ENCODE results near the gene LIPM.
"Not testable (repeated sequence)": the region's sequence is repeated elsewhere in the genome, so short reads cannot be mapped to it uniquely, and the experiment has no call there.

Gene LIPM

DNA sequence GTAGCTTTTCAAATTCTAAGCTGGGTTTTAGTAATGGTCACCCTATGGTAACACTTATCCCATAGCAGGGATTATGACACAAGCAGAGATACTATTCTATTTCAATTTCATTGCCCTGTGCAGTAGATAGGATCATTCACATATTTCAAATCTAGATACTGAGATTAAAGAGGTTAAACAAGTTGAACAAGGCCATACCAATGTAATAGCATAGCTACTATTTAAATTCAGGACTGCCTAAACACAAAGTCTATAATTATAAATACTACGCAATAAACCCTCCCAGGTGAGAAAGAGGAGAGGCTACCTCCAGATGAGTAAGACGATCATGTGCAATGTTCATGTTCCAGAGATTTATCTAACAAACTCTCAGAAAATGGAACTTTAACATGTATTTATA is 1.1 kb downstream of the LIPM start:
- no peak for DNase-seq

DNA sequence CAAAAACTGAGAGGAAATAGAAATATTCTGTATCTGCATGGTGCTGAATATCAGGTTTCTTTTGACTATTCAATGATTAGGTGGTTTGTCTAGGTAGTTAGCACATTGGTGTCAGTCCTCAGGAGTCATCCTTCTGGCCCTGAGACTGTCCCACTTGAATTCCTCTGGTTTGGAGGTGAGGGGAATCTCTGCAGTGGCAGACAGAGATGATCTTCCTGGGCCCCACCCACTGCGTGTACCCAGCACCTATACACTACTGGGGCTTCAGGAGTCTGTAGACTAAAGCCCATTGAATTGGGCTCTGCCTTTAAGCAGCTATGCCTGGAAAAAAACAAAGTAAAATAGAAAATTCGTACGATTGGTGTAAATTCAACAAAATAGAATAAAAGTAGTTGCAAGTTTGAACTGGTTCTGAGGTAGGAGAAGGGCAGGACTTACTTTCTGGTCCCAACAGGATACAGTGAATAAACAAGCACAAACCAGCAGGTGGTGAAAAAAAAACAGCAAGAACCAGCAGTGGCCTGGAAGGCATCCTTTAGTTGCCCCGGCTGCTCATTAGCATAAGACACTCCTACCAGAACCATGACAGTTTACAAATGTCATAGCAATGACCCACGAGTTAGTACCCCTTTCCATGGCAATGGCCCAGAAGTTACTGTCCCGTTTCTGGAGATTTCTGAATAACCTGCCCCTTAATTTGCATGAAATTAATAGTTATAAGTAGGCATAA is 1.7 kb downstream of the LIPM start:
- DNase-seq = no peak

DNA sequence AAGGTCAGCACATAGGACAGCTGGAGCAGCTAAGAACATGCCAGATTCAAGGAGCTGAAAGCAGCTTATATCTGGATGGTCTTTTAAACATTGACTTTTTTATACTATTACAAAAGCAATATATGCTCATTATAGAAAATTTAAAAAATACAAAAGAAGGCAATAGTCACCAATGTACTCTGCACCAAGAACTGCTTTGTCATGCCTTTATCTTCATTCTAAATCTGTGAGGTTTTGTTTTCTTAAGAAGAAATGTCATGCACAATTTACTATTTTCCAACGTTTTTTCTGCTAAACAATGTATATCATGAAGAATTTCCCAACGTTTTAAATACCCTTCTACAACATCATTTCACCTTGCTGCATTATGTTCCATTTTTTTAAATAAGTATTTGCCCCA is 2.8 kb downstream of the LIPM start:
- DNase-seq = no peak

DNA sequence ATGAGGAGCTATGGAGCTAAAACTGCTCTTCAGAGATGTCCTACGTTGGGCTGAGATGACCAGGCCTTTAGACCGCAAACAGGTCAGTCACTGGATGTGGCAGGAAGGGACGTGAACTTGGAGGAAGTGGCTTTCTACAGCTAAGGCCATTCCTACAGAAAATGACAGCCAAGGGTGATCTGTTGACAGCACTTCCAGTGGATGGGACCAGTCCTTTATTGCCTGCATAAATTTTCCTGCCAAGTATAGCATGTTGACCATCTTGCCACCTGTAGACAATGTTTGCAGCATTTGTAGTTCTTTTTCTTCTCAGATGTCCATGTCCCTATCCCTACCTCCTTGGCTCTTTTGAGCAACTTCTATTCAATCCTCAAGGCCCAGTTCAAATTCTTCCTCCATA is 3.4 kb downstream of the LIPM start:
- no peak for DNase-seq

DNA sequence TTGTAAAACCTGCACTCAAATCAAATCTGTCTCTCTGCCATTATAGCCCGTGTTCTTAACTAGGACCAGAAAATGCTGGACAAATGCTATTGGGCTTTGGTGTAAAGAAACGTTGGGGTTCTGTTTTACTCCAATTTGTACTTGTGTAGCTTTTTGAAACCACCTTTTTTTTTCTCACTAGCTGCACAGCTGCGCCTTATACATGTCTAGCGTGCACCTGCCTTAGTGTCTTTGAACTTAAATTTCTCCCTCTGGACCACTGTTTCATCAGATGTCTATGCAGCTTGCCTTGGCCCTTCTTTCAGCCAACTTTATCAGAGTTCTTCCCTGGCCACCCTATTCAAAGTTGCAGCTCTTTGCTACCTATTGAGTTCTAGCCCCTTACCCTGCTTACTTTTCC is 7.1 kb downstream of the LIPM start:
- DNase-seq = no peak

DNA sequence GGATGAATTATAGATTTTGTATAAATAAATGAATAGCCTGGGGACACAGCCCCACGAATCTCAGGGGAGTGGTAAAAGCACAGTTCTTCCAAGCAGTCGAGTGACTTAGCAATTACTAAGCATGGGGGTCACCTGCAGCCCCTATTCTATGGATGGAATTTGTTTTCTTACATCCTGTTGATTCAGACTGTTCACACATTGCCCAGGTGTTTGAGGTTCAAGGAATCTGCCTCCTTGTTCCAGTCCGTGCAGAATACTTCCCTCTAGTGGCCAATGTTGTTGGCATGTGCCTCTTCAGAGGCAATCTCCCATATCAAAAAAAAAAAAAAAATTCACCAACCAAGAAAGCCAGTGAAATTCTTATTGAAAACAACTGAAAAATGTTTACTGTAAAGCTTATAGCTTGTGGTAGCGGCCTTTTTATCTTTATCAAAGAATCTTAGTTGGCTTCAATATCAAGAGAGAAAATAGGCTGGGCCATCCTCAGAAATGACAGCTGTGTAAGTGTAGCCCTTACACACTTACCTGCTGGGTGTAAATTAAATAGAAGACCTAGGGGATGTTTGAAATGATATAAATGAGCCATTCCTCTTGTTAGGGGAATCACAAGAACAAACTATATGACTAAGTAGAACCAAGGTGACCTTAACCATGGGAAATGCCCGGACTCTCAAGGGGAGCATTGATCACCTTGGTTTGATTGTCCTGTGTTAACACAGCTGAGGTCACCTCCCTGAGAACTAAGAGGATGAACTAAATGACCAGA is 7.8 kb downstream of the LIPM start:
- DNase-seq = peak in 2 of 6 experiments; percentile 54

DNA sequence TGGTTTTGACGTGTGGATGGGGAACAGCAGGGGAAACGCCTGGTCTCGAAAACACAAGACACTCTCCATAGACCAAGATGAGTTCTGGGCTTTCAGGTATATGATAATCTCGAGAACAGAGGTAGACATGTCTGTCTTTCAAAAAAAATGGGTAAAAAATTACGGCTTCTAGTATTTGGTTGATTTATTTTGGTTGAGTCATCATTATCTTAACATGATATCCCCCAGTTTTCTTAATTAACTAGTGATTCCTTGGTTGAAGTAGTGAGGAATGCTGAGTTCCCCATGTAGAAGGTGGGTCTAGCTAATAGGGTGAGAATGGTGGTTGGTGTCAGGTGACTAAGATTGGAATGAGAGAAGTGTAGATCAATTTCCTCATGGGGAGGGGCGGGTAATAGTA is 10.7 kb downstream of the LIPM start:
- DNase-seq = no peak

DNA sequence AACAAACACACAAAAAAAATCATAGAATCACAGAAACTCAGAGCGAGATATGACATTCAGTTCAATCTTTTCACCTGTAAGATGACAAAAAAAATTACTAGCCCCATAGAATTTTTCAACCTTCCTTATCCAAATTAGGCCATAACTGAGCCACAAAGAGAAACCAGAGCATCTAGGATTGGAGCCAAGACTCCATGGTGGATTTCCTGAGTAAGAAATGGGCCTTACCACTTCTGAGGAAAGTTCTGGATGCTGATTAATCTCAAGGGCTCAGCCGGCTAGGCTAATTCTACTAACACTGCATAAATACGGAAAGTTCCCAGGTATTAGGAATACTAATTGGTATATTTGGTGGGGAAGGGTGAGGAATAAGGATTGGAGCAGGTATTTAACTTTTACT is 16.8 kb downstream of the LIPM start:
- no peak for DNase-seq

DNA sequence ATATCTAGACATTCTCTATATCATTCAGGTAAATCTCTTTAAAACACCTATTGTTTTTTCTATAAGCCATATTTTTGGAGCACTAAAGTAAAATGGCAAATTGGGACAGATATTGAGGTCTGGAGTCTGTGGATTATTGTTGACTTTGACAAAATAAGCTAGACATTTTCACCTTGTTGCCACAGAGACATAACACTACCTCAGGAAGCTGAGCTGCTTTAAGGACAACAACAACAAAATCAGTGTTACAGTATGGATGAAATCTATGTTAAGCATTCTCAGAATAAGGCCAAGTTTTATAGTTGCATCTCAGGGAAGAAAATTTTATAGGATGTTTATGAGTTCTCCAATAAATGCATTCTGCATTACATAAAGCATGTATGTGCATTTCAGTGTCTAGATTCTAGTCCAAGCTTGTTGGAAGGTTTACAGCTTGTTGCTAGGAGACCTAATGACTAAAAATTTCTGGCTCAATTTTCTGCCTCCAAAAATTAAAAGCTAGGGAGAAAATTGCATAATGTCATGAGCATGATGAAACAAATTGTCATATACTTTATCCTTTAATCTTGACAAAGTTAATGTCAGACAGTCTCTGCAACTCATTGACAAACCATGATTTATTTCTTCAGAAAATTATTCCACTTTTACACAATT is 18.3 kb downstream of the LIPM start:
- DNase-seq = no peak

DNA sequence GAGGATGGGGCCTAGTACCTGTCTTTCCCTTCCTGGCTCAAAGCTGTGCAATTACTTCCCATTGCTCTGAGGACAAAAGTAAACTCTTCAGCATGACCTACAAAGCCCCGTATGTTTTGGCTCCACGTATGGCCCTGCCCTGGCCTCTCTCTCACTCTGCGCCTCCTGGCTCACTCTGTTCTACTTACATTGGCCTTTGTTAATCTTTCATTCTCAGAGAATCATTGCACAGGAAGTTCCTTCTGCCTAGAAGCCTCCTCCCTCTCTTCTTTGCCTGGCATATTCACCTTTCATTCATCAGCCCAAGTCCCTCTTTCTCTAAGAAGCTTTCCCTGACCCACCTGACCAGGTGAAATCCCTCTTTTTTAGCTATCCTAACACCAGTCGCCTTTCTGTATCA is 23.9 kb downstream of the LIPM start:
- peak in 1 of 6 experiments; percentile 8 for DNase-seq

DNA sequence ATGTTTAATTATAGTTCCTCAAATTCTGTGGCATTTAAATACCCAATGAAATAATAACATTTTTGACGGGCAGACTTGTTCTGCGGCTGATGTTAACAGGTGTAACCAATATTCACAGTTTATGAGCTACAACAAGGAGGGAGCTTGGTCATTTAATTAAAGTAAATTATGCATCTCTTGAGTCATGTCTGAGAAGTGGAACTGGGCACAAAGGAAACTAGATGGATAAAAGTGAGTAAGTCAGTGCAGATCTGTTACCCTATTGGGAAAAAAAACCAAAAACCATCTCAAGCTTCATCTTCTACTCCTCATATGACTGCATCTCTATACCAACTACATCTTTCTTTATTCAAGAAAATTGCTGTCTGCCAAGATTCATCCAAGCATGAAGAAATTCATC is 25.1 kb downstream of the LIPM start:
- no peak for DNase-seq

DNA sequence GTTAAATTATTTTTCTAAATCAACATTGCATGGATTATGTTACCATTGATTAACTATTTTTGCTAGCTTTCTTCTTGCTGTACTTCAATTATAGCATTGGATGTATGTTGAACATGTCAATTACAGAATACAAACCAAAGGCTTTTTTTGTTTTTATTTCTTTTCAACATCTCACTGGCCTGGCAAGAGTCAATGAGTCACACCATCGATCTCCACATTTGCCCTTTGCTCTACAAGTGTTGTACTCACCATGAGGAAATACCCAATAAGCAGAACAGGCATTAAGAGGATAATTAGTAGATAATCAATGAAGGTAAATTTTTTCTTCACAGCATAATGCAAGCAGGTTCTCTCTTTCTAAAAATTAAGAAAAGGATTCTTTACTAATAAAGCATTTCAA is 25.8 kb downstream of the LIPM start:
- DNase-seq = no peak

DNA sequence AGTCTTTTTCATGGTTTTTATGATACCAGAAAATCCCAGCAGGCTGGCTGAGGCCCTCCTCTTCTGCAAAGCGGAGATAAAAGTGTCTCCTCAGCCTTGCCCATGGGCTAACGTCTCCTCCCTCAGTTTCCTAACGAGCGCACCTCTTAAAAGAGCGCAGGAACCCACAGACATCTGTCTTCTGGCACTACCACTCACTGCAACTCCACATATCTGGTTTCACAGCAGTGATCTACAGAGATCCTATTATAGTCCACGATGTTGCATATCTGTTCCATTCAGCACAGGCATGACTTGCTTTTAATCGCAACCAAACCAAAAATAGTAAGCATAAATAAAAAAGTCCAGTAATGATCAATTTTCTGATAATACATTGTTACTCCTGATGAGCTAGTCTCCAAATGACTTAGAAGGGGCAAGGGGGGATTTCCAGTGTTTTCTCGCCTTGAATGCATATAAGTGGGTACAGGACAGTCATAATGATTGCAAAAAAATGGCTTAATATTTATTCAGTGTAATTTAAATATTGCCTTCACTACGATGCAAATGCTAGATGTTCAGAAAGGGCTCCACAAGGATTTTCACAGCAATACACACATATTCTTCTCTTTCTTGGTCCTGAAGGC is 28.2 kb downstream of the LIPM start:
- DNase-seq = no peak

DNA sequence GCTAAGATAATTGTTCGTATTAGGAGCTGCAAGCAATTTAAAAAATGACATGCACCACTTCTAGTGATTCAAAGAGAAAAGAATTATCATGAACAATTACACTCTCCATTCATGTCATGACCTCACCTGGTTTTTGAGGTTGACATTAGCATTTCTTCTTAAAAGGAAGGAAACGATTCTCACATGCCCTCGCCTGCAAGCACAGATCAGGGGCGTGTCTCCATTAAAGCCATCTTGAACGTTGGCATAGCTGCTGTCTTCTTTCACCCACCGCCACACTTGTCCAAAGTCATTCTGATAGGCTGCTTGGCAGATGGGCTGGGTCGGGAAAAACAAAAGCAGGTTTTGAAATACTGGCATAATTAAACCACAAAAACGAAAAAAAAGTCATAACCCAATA is 29.2 kb downstream of the LIPM start:
- peak in 4 of 6 experiments; percentile 5 to 51 (median 32) for DNase-seq

DNA sequence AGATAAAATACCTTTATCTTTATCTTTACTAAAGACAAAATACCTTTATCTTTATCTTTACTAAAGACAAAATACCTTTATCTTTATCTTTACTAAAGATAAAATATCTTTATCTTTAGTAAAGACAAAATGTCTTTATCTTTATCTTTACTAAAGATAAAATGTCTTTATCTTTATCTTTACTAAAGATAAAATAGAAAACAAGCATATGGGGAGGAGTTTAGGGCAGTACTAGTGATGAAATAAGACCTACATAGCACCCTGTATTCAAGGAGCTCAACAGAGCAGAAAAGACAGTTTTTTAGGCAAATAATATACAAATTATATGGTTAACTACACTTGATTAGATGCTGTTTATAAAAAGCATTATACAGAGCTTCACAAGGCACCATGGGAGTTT is 29.8 kb downstream of the LIPM start:
- DNase-seq = no peak

DNA sequence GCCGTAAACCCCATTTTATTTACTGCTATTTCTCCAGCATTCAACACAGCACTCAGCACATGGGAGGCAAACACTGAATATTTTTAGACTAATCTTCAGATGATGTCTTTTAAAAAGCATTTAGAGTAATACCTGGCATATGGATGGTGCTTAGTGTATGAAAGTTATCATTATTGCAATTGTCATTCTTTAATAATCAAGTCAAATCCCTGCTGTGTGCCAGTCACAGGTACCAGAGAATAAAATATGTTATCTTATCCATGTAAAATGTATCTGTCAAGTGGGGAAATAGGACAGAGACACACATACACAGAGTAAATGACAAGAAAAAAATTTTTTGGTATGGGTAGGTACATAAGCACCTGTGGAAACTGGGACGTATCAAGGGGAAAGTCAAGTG is 30.6 kb downstream of the LIPM start:
- DNase-seq = no peak

DNA sequence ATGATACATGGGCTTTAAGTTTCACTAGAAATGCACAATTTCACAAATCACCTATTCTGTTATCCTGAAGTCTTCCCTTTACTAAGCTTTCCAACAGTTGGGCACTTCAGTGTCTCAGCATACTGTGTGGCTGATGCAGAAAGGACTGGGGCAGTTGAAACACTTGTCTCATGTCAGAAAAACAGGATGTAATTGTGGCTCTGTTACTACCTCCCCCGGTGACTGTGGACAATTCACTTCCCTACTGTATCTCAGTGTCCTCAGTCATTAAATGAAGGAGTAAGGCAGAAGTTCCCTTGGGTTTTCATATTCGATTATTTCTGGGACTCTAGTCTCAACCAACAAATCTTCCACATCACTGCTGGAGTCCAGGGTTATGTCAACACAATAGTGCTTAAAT is 31.2 kb downstream of the LIPM start:
- DNase-seq = no peak

DNA sequence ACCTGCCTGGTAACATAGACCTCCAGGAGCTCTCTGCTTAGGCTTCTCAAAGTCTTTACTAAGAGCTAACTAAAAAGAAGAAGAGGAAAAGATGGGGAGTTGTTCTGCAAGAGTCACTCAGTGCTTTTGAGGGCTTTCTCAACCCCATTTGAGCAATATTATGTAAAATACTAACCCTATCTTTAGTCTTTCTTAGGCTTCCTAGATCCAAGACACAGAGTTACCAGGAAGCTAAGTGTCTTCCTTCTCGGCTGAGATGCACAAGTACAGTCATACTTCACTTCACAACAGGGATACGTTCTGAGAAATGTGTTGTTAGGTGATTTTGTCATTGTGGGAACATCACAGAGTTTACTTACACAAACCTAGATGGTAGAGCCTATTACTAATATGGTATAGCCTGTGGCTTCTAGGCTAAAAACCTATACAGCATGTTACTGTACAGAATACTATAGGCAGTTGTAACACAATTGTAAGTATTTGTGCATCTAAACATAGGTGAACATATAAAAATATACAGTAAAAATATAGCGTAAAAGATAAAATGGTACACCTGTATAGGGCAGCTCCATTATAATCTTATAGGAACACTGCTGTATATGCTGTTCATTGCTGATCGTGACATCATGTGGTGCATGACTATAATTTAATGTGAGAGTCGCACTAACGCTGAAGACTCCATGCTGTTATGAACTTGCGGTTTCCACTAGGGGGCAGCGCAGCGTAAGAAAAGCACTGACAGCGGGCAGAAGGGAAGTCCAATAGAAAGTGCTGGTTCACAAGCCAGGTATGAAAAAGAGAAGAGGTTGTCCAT is 32.8 kb downstream of the LIPM start:
- DNase-seq = peak; percentile 66 to 84 (median 72)

DNA sequence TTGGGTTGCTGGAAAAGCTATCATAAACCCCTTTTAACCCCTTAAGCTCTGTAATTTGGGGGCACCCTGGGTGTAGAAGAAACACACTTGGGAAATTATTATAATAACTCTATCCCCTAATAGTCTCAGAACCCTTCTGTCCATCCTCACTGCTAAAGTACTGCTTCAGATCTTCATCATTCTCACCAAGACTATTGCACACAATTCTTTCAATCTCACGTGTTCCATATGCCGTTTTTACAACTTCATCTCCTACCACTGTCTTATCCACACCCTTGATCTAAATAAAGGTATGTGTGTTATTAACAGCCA is 33.3 kb downstream of the LIPM start:
- no peak for DNase-seq

DNA sequence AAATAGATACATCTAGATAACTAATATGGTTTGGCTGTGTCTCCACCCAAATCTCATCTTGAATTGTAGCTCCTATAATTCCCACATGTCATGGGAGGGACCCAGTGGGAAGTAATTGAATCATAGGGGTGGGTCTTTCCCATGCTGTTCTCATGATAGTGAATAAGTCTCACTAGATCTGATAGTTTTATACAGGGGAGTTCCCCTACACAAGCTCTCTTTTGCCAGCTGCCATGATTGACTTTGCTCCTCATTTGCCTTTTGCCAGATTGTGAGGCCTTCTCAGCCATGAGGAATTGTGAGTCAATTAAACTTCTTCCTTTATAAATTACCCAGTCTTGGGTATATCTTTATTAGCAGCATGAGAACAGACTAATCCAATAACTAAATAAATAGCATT is 35.1 kb downstream of the LIPM start:
- not testable (repeated sequence) for DNase-seq

DNA sequence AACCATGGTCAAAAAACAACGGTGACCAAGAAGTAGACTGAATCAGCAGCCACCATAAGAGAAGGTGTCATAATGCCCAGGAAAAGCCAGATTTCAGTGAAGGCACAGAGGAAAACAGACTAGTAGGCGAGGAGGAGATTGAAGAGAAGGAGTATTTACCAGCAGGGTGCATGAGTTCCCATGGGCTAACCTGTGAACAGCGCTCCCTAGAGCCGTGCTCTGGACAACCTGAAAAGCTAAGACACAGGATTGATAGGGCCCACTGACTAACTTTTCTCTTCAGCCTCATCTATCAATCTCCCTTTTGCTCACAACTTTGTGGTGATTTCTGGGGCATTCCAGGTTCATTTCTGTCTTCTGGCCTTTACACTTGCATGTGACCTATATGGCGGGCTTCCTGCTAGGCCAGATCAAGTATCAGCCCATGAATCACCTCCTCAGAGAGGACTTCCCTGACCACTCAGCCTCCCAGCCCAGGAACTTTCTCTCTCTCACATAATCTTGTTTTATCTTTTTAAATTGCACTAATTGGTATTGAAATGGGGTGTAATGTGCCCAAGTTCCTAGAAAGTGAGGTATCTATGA is 36.3 kb downstream of the LIPM start:
- DNase-seq = no peak

DNA sequence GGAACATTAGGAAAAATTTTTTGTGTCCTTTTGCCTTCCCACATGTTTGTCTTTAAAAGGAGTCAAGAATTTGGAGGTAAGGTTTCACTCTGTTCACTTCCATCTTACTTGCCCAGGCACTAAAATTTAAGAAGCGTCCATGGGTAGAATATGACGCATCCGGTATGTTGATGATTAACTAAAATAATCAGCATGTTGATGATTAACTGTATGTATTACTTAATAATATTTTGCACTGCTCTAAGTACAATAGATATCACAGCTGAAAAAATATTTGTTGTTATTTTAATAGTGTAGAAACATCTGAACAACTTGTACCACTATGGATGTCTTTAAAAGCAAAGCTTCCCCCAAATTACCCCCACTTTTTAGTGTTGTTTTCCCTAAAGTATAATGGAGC is 37.6 kb downstream of the LIPM start:
- DNase-seq = no peak

DNA sequence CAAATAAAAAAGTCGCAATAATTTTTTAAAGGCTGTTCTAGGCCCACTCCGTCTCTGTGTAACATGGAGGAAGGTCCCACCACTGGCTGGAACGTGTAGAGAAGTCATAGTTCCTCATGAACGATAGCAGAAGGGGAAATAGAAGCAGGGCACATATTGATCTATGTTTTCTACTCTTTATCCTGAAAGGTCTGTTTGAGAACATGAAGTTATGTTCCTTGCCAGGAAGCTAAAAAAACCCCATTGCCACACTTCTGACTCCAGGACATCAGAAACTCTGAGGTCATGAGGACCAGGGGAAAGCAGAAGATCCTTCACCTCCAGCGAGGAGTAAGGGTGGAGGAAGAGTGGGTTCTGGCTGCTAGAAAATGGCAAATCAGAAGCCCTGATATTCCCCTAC is 38.4 kb downstream of the LIPM start:
- DNase-seq = no peak
